Gastrocnemius medialis (tissue), 4 donors: ENCODE measurements around the gene GLYATL1B. TPM values are rescaled to one million over a fixed set of nuclear protein-coding genes. Genes with fewer than 3 reads are reported as not detected.
"Not testable (repeated sequence)": the region's sequence is repeated elsewhere in the genome, so short reads cannot be mapped to it uniquely, and the experiment has no call there.

Source experiments
- ATAC-seq, 2 donors: fragments of 150-250 bp; one replicate each; pipeline ENCODE4 v1.9.1; 2016
- DNase-seq, 2 donors: peaks; one replicate each; pipeline ENCODE4 v3.0.0-alpha.2; 2019
- H3K27ac ChIP-seq, 4 donors: fragments of 200-600 bp; sonication (generic); 1 replicate in 1 of 4; 2 replicates in 3 of 4; pipeline ENCODE4 v1.5.1; 2016 to 2018; ENCODE audit warnings: mild to moderate bottlenecking in 2 of 4, moderate library complexity in 1 of 4
- H3K27me3 ChIP-seq, 3 donors: fragments of 200-600 bp; sonication (generic) in 2 of 3; 1 replicate in 1 of 3; 2 replicates in 2 of 3; pipeline versions ENCODE4 v1.5.1 to v1.6.0; 2016 to 2019; ENCODE audit warnings: mild to moderate bottlenecking in 1 of 3, moderate library complexity in 1 of 3
- H3K36me3 ChIP-seq, 2 donors: fragments of 200-600 bp; sonication (generic) in 1 of 2; one replicate each; pipeline ENCODE4 v1.5.1; 2017 to 2018
- H3K4me1 ChIP-seq, 2 donors: fragments of 200-600 bp; sonication (generic) in 1 of 2; one replicate each; pipeline ENCODE4 v1.5.1; 2016 to 2017; ENCODE audit warnings: mild to moderate bottlenecking in 2 of 2
- H3K4me3 ChIP-seq, 4 donors: fragments of 200-600 bp; sonication (generic) in 3 of 4; 1 replicate in 1 of 4; 2 replicates in 3 of 4; pipeline ENCODE4 v1.5.1; 2016 to 2019; ENCODE audit warnings: mild to moderate bottlenecking in 2 of 4
- H3K9me3 ChIP-seq, 3 donors: fragments of 200-600 bp; sonication (generic) in 2 of 3; 1 replicate in 1 of 3; 2 replicates in 2 of 3; pipeline ENCODE4 v1.5.1; 2016 to 2019
- CTCF ChIP-seq, 5 experiments: fragments of 450-650 bp in 3 of 5; fragments of 200-600 bp in 2 of 5; sonication (generic) in 2 of 5; IDR thresholded peaks in 4 of 5; conservative IDR thresholded peaks in 1 of 5; 1 replicate in 4 of 5; 2 replicates in 1 of 5; pipeline ENCODE4 v1.5.1; 2016 to 2019; ENCODE audit warnings: antibody characterized with exemption in 5 of 5, mild to moderate bottlenecking in 3 of 5, moderate library complexity in 3 of 5
- POLR2A ChIP-seq, 2 donors: fragments of 450-650 bp; IDR thresholded peaks; one replicate each; pipeline ENCODE4 v1.6.1; 2017; ENCODE audit warnings: antibody characterized with exemption in 2 of 2, mild to moderate bottlenecking in 2 of 2, moderate library complexity in 2 of 2
- in situ Hi-C, 4 donors: fragments of 200-750 bp; cut with MboI; loops; one replicate each; pipeline versions ENCODE4 v1.15.0 to v1.8.0; 2017; ENCODE audit warnings: low sequenced_read_pairs in 4 of 4
- intact Hi-C: fragments of 100-400 bp; cut with DNase I; formaldehyde crosslinking; loops from one replicate; pipeline ENCODE4 v1.15.1; 2023; ENCODE audit warnings: low total_unique reads
- total RNA-seq, 4 donors: library from RNA; depleted of rRNA; stranded (reverse); fragments of >200 nt; gene quantifications; one replicate each; pipeline versions ENCODE4 v1.1.0 to v1.2.3, GENCODE V29; 2016

The GLYATL1B gene
- total RNA-seq, 4 donors from 2014 or later, result not detected

- no peaks in the 10 kb centered on the region for H3K27me3 ChIP-seq
- TF ChIP-seq POLR2A (IDR thresholded peaks at IDR 0.05), result no peak
- no peak for TF ChIP-seq CTCF (IDR thresholded peaks at IDR 0.05 in 4 of 5, conservative IDR thresholded peaks at IDR 0.05 in 1 of 5)
- H3K36me3 ChIP-seq, result no peaks in the 10 kb centered on the region
- no peak overlapping the region for H3K27ac ChIP-seq
- H3K4me1 ChIP-seq, result no peaks in the 10 kb centered on the region
- ATAC-seq (no peak), DNase-seq (no peak)
- no peak overlapping the region for H3K4me3 ChIP-seq
- in situ Hi-C loops, result no loop called here
- intact Hi-C loops, result no loop called here
- no peaks in the 10 kb centered on the region for H3K9me3 ChIP-seq
Observed at GRCh38 chr11:59115553-59115952, 29.4 kb downstream of the GLYATL1B start.

- Histone ChIP-seq H3K9me3 (no peaks in the 10 kb centered on the region), H3K4me1 (no peaks in the 10 kb centered on the region), H3K27me3 (no peaks in the 10 kb centered on the region), H3K36me3 (no peaks in the 10 kb centered on the region), H3K27ac (no peak overlapping the region), H3K4me3 (no peak overlapping the region)
- intact Hi-C loops, result no loop called here
- DNase-seq (no peak), ATAC-seq (no peak)
- TF ChIP-seq POLR2A (IDR thresholded peaks at IDR 0.05), result no peak
- no peak for TF ChIP-seq CTCF (IDR thresholded peaks at IDR 0.05 in 4 of 5, conservative IDR thresholded peaks at IDR 0.05 in 1 of 5)
- in situ Hi-C loops, result no loop called here
Observed at GRCh38 chr11:59117774-59118173, 31.7 kb downstream of the GLYATL1B start.

GRCh38 chr11:59119826-59120225 is 33.7 kb downstream of the GLYATL1B start:
- Histone ChIP-seq H3K4me1 (no peaks in the 10 kb centered on the region), H3K36me3 (no peaks in the 10 kb centered on the region), H3K27ac (no peak overlapping the region), H3K27me3 (no peaks in the 10 kb centered on the region), H3K9me3 (no peaks in the 10 kb centered on the region), H3K4me3 (no peak overlapping the region)
- intact Hi-C loops (no loop called here), in situ Hi-C loops (no loop called here)
- no peak for DNase-seq
- ATAC-seq, result no peak
- TF ChIP-seq POLR2A (IDR thresholded peaks at IDR 0.05) (no peak), CTCF (IDR thresholded peaks at IDR 0.05 in 4 of 5, conservative IDR thresholded peaks at IDR 0.05 in 1 of 5) (no peak)

GRCh38 chr11:59135648-59136461 is 49.7 kb downstream of the GLYATL1B start:
- Histone ChIP-seq H3K4me3 (peak overlapping the region in 2 of 4 donors; percentile 29 to 30), H3K27me3 (no peaks in the 10 kb centered on the region), H3K36me3 (no peaks in the 10 kb centered on the region), H3K27ac (no peak overlapping the region), H3K4me1 (no peaks in the 10 kb centered on the region), H3K9me3 (no peaks in the 10 kb centered on the region)
- TF ChIP-seq POLR2A (IDR thresholded peaks at IDR 0.05), result no peak
- TF ChIP-seq CTCF (IDR thresholded peaks at IDR 0.05 in 4 of 5, conservative IDR thresholded peaks at IDR 0.05 in 1 of 5), result peak; percentile 72 to 95 (median 86)
- DNase-seq (peak; percentile 26 to 49), ATAC-seq (peak; percentile 68 to 87)
- intact Hi-C loops, result loop anchor here (1.0 kb wide), 2 partner anchors 39 to 83 kb away; no protein-coding TSS in a partner anchor
- in situ Hi-C loops, result loop anchor here (25.0 kb wide), 3 partner anchors 474 to 574 kb away; no protein-coding TSS in a partner anchor

GRCh38 chr11:59136551-59136950 is 50.4 kb downstream of the GLYATL1B start:
- H3K27me3 ChIP-seq, H3K4me1 ChIP-seq, H3K36me3 ChIP-seq, H3K4me3 ChIP-seq, H3K27ac ChIP-seq, DNase-seq, H3K9me3 ChIP-seq, ATAC-seq: not testable (repeated sequence)
- in situ Hi-C loops, result loop anchor here (25.0 kb wide), 3 partner anchors 474 to 574 kb away; no protein-coding TSS in a partner anchor
- intact Hi-C loops, result loop anchor here (1.0 kb wide), 2 partner anchors 39 to 83 kb away; no protein-coding TSS in a partner anchor
